Astrocyte of the cerebellum (primary cell): ENCODE data around the gene RBM19.

Experiments
- DNase-seq: peaks from one replicate; pipeline ENCODE4 v3.0.0-alpha.2; 2011; ENCODE audit warnings: low read depth
- H3K4me3 ChIP-seq: 2 replicates; pipeline ENCODE4 v1.5.1; 2011; ENCODE audit warnings: mild to moderate bottlenecking, low read depth, low read length, moderate library complexity
- in situ Hi-C: cut with HindIII; loops from 2 replicates; pipeline ENCODE4 v1.10.0; 2017; ENCODE audit warnings: low sequenced_read_pairs
- TF ChIP-seq, protein P1 (sequence below): IDR thresholded peaks from 2 replicates; pipeline ENCODE4 v1.5.1; 2012; ENCODE audit warnings: low read length, low read depth, moderate library complexity, mild to moderate bottlenecking; ENCODE audit errors: missing control alignments

The RBM19 gene

DNA sequence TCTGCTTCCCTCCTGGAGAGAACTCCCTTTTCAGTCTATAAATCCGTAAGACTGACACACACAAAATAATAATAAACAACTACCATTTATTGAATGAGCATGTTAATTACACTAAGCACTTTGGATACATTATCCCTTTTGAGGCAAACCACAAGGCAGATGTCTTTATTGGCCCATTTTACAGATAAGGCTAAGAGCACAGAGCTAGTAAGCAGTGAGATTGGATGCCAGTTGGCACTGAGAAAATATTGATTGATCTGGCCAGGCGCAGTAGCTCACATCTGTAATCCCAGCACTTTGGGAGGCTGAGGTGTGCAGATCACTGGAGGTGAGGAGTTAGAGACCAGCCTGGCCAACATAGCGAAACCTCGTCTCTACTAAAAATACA, 21.9 kb upstream of the RBM19 start:
- TF ChIP-seq, protein P1, sequence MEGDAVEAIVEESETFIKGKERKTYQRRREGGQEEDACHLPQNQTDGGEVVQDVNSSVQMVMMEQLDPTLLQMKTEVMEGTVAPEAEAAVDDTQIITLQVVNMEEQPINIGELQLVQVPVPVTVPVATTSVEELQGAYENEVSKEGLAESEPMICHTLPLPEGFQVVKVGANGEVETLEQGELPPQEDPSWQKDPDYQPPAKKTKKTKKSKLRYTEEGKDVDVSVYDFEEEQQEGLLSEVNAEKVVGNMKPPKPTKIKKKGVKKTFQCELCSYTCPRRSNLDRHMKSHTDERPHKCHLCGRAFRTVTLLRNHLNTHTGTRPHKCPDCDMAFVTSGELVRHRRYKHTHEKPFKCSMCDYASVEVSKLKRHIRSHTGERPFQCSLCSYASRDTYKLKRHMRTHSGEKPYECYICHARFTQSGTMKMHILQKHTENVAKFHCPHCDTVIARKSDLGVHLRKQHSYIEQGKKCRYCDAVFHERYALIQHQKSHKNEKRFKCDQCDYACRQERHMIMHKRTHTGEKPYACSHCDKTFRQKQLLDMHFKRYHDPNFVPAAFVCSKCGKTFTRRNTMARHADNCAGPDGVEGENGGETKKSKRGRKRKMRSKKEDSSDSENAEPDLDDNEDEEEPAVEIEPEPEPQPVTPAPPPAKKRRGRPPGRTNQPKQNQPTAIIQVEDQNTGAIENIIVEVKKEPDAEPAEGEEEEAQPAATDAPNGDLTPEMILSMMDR = no peak
- no peak overlapping the region for H3K4me3 ChIP-seq
- DNase-seq = no peak
- in situ Hi-C loops = no loop called here

DNA sequence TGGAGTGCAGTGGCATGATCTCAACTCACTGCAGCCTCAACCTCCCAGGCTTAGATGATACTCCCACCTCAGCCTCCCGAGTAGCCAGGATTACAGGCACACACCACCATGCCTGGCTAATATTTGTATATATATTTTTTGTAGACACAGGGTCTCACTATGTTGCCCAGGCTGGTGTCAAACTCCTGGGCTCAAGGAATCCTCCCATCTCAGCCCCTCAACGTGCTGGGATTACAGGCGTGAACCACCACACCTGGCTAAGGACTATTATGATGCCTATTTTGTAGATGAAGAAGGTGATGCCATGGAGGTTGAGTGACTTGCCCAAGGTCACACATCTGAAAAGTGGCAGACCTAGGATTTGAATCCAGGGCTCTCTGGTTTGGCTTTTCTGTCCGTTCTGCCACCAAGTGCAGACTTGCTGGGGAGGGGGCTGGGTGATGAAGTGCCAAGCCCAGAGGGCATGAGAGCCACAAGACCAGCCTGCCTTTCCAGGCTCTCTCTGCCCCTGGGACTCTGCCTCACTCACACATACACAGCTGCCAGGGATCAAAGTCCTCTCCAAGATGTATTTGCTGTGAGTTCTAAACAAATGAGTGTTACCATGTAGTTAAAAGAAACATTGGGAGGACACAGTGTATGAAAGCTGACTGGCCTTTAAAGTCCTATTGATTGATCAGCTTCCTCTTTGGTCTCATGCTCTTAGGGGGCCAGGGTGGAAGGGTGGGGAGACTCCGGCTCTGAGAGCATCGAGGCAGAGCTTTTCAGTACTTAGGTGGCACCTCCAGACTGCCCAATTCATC, 21.3 kb upstream of the RBM19 start:
- in situ Hi-C loops = no loop called here
- no peak overlapping the region for H3K4me3 ChIP-seq
- no peak for DNase-seq
- TF ChIP-seq, protein P1 = no peak

DNA sequence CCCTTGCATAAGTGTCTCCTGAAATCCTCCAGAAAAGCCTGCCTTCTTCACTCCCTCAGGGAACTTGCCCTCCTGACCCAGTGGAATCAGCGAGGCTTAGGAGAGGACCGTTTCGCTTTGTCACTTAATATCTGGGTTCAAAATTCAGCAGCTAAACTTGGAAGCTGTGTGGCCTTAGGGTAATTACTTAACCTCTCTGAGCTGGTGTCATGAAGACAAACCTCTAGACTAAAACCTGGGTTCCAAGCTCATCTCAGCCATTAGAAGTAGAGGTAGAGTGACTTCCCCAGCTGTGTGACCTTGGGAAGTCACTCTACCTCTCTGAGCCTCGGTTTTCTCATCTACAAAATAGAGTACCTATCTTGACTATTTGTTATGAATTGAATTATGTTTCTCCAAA, 18.3 kb upstream of the RBM19 start:
- TF ChIP-seq, protein P1 = no peak
- no peak for DNase-seq
- H3K4me3 ChIP-seq = no peak overlapping the region
- in situ Hi-C loops = no loop called here

DNA sequence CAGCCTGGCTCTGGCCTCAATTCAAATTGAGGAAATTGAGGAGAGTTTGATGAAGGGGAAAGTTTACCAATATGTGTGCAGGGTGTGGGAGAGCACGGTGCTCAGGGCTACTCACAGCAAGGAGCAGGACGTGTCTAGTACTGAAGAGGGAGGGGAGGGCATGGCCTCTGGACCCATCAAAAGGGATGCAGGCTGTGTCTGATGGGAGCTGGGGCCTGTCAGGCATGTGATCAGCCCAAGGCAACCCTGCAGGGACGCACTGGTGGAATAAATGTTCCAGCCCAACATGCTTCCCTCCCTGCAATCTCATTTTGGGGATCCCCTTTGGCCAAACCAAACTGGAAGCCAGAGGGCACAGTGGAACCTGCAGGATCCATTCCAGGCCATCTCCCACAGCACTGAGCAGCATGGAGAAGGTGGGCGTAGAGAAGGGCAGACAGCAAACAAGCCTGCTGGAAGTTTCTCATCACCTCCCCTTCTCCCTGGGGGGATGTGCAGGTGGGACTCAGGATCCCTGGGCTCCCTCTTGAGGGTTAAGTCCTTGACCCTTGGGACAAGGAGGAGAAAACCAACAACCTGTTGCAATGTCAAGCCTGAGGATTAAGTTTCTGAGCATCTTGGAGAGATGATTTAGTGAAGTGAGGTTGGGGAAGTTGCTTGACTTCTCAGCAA, 17.8 kb upstream of the RBM19 start:
- in situ Hi-C loops = no loop called here
- no peak for DNase-seq
- no peak overlapping the region for H3K4me3 ChIP-seq
- TF ChIP-seq, protein P1 = no peak

DNA sequence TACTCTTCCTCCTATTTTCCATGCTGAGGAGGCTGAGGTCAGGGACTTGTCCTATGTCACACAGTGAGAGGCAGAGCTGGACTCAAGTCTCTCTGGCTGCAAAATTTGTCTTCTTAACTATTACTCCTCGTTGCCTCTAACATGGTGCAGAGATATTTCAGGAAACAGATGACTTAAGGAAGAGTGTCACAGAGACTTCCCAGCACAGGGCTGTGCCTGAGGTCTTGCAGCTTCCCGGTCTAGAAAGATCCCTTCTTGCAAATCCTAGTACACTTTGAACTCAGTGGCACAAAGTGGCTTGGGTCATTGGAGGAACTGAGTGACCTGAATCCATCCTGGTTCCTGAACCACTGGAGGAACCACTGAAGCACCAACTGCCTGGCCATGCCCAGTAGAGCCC, 17.1 kb upstream of the RBM19 start:
- no peak overlapping the region for H3K4me3 ChIP-seq
- TF ChIP-seq, protein P1 = no peak
- no peak for DNase-seq
- in situ Hi-C loops = no loop called here

DNA sequence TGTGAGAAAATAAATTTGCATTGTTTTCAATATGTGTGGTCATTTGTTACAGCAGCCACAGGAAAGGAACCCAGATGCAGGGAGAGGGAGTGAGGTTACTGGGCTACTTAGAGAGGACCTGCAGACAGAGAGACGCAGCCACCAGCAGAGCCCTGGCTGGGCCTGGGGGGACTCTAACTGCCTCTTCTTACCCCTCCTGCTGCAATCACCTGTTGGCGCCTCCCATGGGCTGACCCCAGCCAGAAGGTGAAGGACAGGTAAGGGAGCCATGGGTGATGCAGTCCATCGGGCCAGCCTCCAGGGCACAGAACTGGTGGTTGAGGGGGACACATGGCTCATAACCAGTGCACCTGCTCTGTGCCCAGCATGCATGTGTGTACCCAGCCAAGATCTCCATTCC, 15.8 kb upstream of the RBM19 start:
- in situ Hi-C loops = no loop called here
- TF ChIP-seq, protein P1 = no peak
- no peak overlapping the region for H3K4me3 ChIP-seq
- no peak for DNase-seq
